Astrocyte (in vitro differentiated cells and primary cell): ENCODE measurements around the gene KRT76. TPM values are rescaled to one million over a fixed set of nuclear protein-coding genes. Genes with fewer than 3 reads are reported as not detected.

Source experiments
- DNase-seq: peaks from one replicate; pipeline ENCODE4 v3.0.0-alpha.2; 2010; ENCODE audit warnings: low read depth
- FAIRE-seq: peaks from 2 replicates; lab custom pipeline; 2011; peaks lifted over from hg19 to GRCh38; lab: Jason Lieb, UNC
- H2AFZ ChIP-seq: 2 replicates; pipeline ENCODE4 v1.6.0; 2012; ENCODE audit warnings: low read depth, low read length, inconsistent platforms
- H3K27ac ChIP-seq: 2 replicates; pipeline ENCODE4 v1.5.1; 2011; ENCODE audit warnings: low read depth, low read length, inconsistent platforms
- H3K27me3 ChIP-seq: 2 replicates; pipeline ENCODE4 v1.6.0; 2011; ENCODE audit warnings: low read length, inconsistent platforms; ENCODE audit not compliant: insufficient read depth
- H3K36me3 ChIP-seq: 2 replicates; pipeline ENCODE4 v1.5.1; 2011; ENCODE audit warnings: low read length, inconsistent platforms; ENCODE audit not compliant: insufficient read depth
- H3K4me1 ChIP-seq: 2 replicates; pipeline ENCODE4 v1.5.1; 2011; ENCODE audit warnings: low read length, inconsistent platforms; ENCODE audit not compliant: insufficient read depth
- H3K4me2 ChIP-seq: 2 replicates; pipeline ENCODE4 v1.6.0; 2012; ENCODE audit warnings: low read length, inconsistent platforms
- H3K4me3 ChIP-seq: 2 replicates; pipeline ENCODE4 v1.5.1; 2011; ENCODE audit warnings: low read depth, mild to moderate bottlenecking, low read length, inconsistent platforms; ENCODE audit not compliant: insufficient read depth
- H3K79me2 ChIP-seq: 2 replicates; pipeline ENCODE4 v1.6.0; 2012; ENCODE audit warnings: mild to moderate bottlenecking, low read length, inconsistent platforms; ENCODE audit not compliant: insufficient read depth
- H3K9ac ChIP-seq: 2 replicates; pipeline ENCODE4 v1.6.0; 2012; ENCODE audit warnings: mild to moderate bottlenecking, low read length, inconsistent platforms
- H3K9me3 ChIP-seq: 2 replicates; pipeline ENCODE4 v1.5.1; 2012; ENCODE audit warnings: low read depth, mild to moderate bottlenecking, low read length, inconsistent platforms; ENCODE audit not compliant: insufficient read depth
- H4K20me1 ChIP-seq: 2 replicates; pipeline ENCODE4 v1.6.0; 2012; ENCODE audit warnings: low read length, inconsistent platforms; ENCODE audit not compliant: insufficient read depth
- H3K27ac Mint-ChIP-seq: one replicate; pipeline ENCODE4 v1.8.0; 2021; ENCODE audit warnings: mild to moderate bottlenecking, mixed read lengths; ENCODE audit not compliant: unreplicated experiment
- H3K27me3 Mint-ChIP-seq: one replicate; pipeline ENCODE4 v1.8.0; 2021; ENCODE audit warnings: low read depth, mixed read lengths; ENCODE audit not compliant: unreplicated experiment
- H3K36me3 Mint-ChIP-seq: one replicate; pipeline ENCODE4 v1.8.0; 2021; ENCODE audit warnings: low read depth, mixed read lengths; ENCODE audit not compliant: unreplicated experiment
- H3K4me1 Mint-ChIP-seq: one replicate; pipeline ENCODE4 v1.8.0; 2021; ENCODE audit warnings: low read depth, mixed read lengths; ENCODE audit not compliant: unreplicated experiment
- H3K4me3 Mint-ChIP-seq: one replicate; pipeline ENCODE4 v1.8.0; 2021; ENCODE audit warnings: mild to moderate bottlenecking, moderate library complexity, mixed read lengths; ENCODE audit not compliant: unreplicated experiment
- H3K9me3 Mint-ChIP-seq: one replicate; pipeline ENCODE4 v1.8.0; 2021; ENCODE audit warnings: mild to moderate bottlenecking, mixed read lengths; ENCODE audit not compliant: unreplicated experiment
- EZH2 ChIP-seq: IDR thresholded peaks from 2 replicates; pipeline ENCODE4 v1.6.1; 2012; ENCODE audit warnings: mild to moderate bottlenecking, low read length, inconsistent platforms; ENCODE audit not compliant: insufficient read depth
- total RNA-seq: library from RNA; stranded (reverse); gene quantifications from 2 replicates; pipeline ENCODE4 v1.2.1, GENCODE V29; 2021
- TF ChIP-seq, protein P1 (sequence below): IDR thresholded peaks from 2 replicates; pipeline ENCODE4 v1.5.1; 2011; ENCODE audit warnings: low read depth, mild to moderate bottlenecking, inconsistent platforms, low read length, moderate library complexity; ENCODE audit not compliant: insufficient read depth

Gene KRT76
- total RNA-seq, 1 donor from 2014 or later, result not detected

DNA sequence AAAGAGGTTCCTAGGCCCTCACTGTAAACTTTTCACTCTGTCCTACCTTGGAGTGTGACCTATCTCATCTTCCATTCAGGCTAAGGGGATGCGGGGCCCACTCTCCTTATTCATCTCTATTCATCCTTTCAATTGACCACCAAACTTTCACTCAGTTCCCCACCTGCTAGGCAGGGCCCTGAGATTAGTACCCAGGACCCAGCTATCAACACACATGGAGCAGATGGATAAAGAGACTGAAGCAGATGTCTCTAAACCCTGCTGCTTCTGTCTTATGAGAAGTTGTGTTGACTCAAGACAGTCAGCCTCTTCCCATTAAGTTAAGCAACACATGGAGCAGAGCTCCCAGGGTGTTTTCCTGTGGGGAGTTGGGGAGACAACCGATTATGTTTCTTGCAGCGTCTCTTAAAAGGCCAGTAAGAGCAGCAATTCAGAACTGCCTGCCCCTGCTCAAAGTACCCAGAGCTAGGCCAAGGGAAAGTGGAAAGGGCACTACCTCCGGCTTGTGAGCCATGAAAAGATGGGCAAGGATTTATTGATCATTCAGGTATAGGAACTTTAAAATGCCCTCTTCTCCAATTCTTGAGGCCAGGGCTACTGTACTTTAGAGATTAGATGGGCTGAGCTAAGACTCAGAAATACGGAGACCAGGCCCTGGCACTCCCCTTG is 10.7 kb downstream of the KRT76 start:
- Mint-ChIP-seq H3K4me3 (no peak overlapping the region), H3K4me1 (no peaks in the 10 kb centered on the region), H3K27me3 (peaks cover 55% of the 10 kb centered on the region), H3K27ac (no peak overlapping the region), H3K9me3 (peaks cover 17% of the 10 kb centered on the region), H3K36me3 (no peaks in the 10 kb centered on the region)
- Histone ChIP-seq H3K79me2 (no peaks in the 10 kb centered on the region), H3K9ac (no peak overlapping the region), H3K4me3 (no peak overlapping the region), H3K27ac (no peak overlapping the region), H4K20me1 (no peaks in the 10 kb centered on the region), H3K36me3 (no peaks in the 10 kb centered on the region), H3K9me3 (no peaks in the 10 kb centered on the region), H3K4me1 (no peaks in the 10 kb centered on the region), H3K4me2 (no peak overlapping the region), H3K27me3 (peaks cover 18% of the 10 kb centered on the region), H2AFZ (no peak overlapping the region)
- TF ChIP-seq, protein P1, sequence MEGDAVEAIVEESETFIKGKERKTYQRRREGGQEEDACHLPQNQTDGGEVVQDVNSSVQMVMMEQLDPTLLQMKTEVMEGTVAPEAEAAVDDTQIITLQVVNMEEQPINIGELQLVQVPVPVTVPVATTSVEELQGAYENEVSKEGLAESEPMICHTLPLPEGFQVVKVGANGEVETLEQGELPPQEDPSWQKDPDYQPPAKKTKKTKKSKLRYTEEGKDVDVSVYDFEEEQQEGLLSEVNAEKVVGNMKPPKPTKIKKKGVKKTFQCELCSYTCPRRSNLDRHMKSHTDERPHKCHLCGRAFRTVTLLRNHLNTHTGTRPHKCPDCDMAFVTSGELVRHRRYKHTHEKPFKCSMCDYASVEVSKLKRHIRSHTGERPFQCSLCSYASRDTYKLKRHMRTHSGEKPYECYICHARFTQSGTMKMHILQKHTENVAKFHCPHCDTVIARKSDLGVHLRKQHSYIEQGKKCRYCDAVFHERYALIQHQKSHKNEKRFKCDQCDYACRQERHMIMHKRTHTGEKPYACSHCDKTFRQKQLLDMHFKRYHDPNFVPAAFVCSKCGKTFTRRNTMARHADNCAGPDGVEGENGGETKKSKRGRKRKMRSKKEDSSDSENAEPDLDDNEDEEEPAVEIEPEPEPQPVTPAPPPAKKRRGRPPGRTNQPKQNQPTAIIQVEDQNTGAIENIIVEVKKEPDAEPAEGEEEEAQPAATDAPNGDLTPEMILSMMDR, result no peak
- TF ChIP-seq EZH2, result no peak
- DNase-seq (no peak), FAIRE-seq (no peak)

DNA sequence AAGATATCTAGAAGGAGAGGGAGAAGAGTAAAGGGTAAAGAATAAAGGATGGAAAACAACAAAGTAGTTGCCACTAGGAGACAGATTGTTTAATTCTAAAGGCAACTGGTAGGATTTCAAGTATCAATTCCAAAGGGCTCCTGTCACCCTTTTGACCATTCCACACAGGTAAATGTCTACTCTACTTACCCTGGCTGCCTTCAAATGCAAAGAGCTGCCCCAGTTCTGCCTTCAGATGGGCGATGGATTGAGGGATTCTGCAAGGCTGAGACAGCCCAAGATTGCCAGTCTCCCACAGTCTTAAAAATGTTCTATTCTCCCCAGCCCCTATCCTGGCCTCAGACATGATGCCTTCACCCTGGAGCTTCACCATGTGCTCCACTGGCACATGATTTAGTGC is 11.4 kb downstream of the KRT76 start:
- Mint-ChIP-seq H3K9me3 (peaks cover 21% of the 10 kb centered on the region), H3K36me3 (no peaks in the 10 kb centered on the region), H3K4me3 (no peak overlapping the region), H3K27me3 (peaks cover 51% of the 10 kb centered on the region), H3K4me1 (no peaks in the 10 kb centered on the region), H3K27ac (no peak overlapping the region)
- no peak overlapping the region for H3K27ac ChIP-seq
- DNase-seq (no peak), FAIRE-seq (no peak)
- H3K4me3 ChIP-seq, result no peak overlapping the region
- TF ChIP-seq, protein P1, result no peak
- TF ChIP-seq EZH2, result no peak
- no peaks in the 10 kb centered on the region for H3K4me1 ChIP-seq
- no peaks in the 10 kb centered on the region for H3K79me2 ChIP-seq
- no peaks in the 10 kb centered on the region for H4K20me1 ChIP-seq
- H3K4me2 ChIP-seq, result no peak overlapping the region
- H2AFZ ChIP-seq, result no peak overlapping the region
- no peaks in the 10 kb centered on the region for H3K36me3 ChIP-seq
- H3K9me3 ChIP-seq, result no peaks in the 10 kb centered on the region
- H3K27me3 ChIP-seq, result peaks cover 14% of the 10 kb centered on the region
- no peak overlapping the region for H3K9ac ChIP-seq

DNA sequence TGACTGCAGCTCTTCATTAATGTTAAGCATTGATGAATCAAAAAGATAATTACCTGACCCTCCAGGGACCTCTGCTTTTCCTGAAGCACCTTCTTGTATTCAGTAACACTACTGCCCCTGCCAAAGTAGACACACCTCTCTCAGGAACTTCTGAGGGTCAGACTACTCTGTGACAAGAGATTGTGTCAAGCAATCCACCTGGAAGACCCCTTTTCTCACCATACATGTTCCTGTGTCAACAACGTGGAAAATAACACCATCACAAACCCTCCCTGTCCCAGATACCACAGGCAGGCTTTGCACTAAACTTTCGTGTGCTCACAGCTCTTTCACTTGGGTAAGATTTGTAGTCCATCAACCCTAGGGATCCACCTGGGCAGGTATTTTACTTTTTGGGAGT is 13.2 kb downstream of the KRT76 start:
- no peak overlapping the region for H3K4me2 ChIP-seq
- Mint-ChIP-seq H3K36me3 (no peaks in the 10 kb centered on the region), H3K9me3 (peaks cover 31% of the 10 kb centered on the region), H3K4me3 (no peak overlapping the region), H3K27ac (no peak overlapping the region), H3K27me3 (peaks cover 52% of the 10 kb centered on the region), H3K4me1 (no peaks in the 10 kb centered on the region)
- no peak overlapping the region for H3K27ac ChIP-seq
- no peaks in the 10 kb centered on the region for H3K36me3 ChIP-seq
- no peak overlapping the region for H3K9ac ChIP-seq
- no peak overlapping the region for H2AFZ ChIP-seq
- H3K4me3 ChIP-seq, result no peak overlapping the region
- no peaks in the 10 kb centered on the region for H4K20me1 ChIP-seq
- no peak for TF ChIP-seq EZH2
- TF ChIP-seq, protein P1, result no peak
- no peak for DNase-seq
- no peaks in the 10 kb centered on the region for H3K4me1 ChIP-seq
- no peak for FAIRE-seq
- peaks cover 14% of the 10 kb centered on the region for H3K27me3 ChIP-seq
- H3K79me2 ChIP-seq, result no peaks in the 10 kb centered on the region
- H3K9me3 ChIP-seq, result no peaks in the 10 kb centered on the region
